Liver (tissue), 9 donors: Measurements from ENCODE around the gene KRTAP16-1. TPM values are rescaled to one million over a fixed set of nuclear protein-coding genes. Genes with fewer than 3 reads are reported as not detected.
"Not testable (repeated sequence)": the region's sequence is repeated elsewhere in the genome, so short reads cannot be mapped to it uniquely, and the experiment has no call there.

Experiments
- DNase-seq: peaks from one replicate; pipeline ENCODE4 v3.0.0-alpha.2; 2017; ENCODE audit warnings: low spot score
- H3K27ac ChIP-seq, 2 donors: one replicate each; pipeline ENCODE4 v1.7.0; 2013; ENCODE audit warnings: inconsistent platforms in 2 of 2, low read length in 2 of 2, control low read depth in 1 of 2, low read depth in 1 of 2, mild to moderate bottlenecking in 1 of 2
- H3K27me3 ChIP-seq, 4 donors: one replicate each; pipeline versions ENCODE4 v1.6.1 to v1.7.0; 2013; ENCODE audit warnings: low read length in 3 of 4, inconsistent platforms in 1 of 4, mild to moderate bottlenecking in 1 of 4, moderate library complexity in 1 of 4; ENCODE audit not compliant: control insufficient read depth in 4 of 4, insufficient read depth in 4 of 4
- H3K36me3 ChIP-seq, 4 donors: one replicate each; pipeline versions ENCODE4 v1.6.1 to v1.7.0; 2013; ENCODE audit warnings: low read length in 3 of 4, mild to moderate bottlenecking in 3 of 4, low read depth in 1 of 4, moderate library complexity in 1 of 4; ENCODE audit not compliant: control insufficient read depth in 4 of 4, insufficient read depth in 3 of 4
- H3K4me1 ChIP-seq, 4 donors: one replicate each; pipeline versions ENCODE4 v1.6.1 to v1.7.0; 2013; ENCODE audit warnings: low read length in 3 of 4, mild to moderate bottlenecking in 3 of 4, moderate library complexity in 1 of 4; ENCODE audit not compliant: control insufficient read depth in 4 of 4, insufficient read depth in 4 of 4
- H3K4me3 ChIP-seq, 3 donors: one replicate each; pipeline versions ENCODE4 v1.6.1 to v1.7.0; 2013; ENCODE audit warnings: low read length in 3 of 3, control low read depth in 1 of 3, low read depth in 1 of 3, mild to moderate bottlenecking in 1 of 3
- H3K9ac ChIP-seq, 2 donors: one replicate each; pipeline ENCODE4 v1.7.0; 2013; ENCODE audit warnings: low read length in 2 of 2, mild to moderate bottlenecking in 2 of 2, moderate library complexity in 2 of 2, control low read depth in 1 of 2, low read depth in 1 of 2
- H3K9me3 ChIP-seq, 4 donors: one replicate each; pipeline versions ENCODE4 v1.6.1 to v1.7.0; 2013; ENCODE audit warnings: low read length in 3 of 4; ENCODE audit not compliant: control insufficient read depth in 4 of 4
- ATF3 ChIP-seq: IDR thresholded peaks from 2 replicates; pipeline ENCODE4 v1.6.1; 2016; ENCODE audit warnings: antibody characterized with exemption
- FOXA2 ChIP-seq: IDR thresholded peaks from 2 replicates; pipeline ENCODE4 v1.6.1; 2016; ENCODE audit warnings: antibody characterized with exemption
- HNF4G ChIP-seq: IDR thresholded peaks from 2 replicates; pipeline ENCODE4 v1.6.1; 2016; ENCODE audit warnings: antibody characterized with exemption
- MAX ChIP-seq: IDR thresholded peaks from 2 replicates; pipeline ENCODE4 v1.6.1; 2016; ENCODE audit warnings: antibody characterized with exemption
- REST ChIP-seq: IDR thresholded peaks from 2 replicates; pipeline ENCODE4 v1.6.1; 2016; ENCODE audit warnings: antibody characterized with exemption, mild to moderate bottlenecking
- RXRA ChIP-seq, 2 donors: IDR thresholded peaks; 2 replicates each; pipeline ENCODE4 v1.6.1; 2017 to 2018; ENCODE audit warnings: antibody characterized with exemption in 2 of 2, mild to moderate bottlenecking in 1 of 2
- WGBS: extraction: QIAGEN DNeasy Blood & Tissue Kit; methylation state at CpG from one replicate; pipeline ENCODE4 v1.1.7; 2013; 5-methylcytosine and 5-hydroxymethylcytosine counted together
- polyA plus RNA-seq, 2 donors: library from polyadenylated mRNA; stranded (reverse) in 1 of 2; unstranded in 1 of 2; fragments of 200-250 nt in 1 of 2; fragments of >200 nt in 1 of 2; fragmentation: Nextera tagmentation in 1 of 2; extraction: Ambion mirVana in 1 of 2; gene quantifications; one replicate each; pipeline versions ENCODE4 v1.2.1 to v1.2.3, GENCODE V29; 2013 to 2015
- total RNA-seq, 2 donors: library from RNA; depleted of rRNA; stranded (reverse); fragments of >200 nt; gene quantifications; one replicate each; pipeline ENCODE4 v1.2.3, GENCODE V29; 2014
- donor health status: healthy.
- donor health status: healthy.
- donor health status: healthy.
- donor health status: healthy.
- donor health status: healthy.

Gene KRTAP16-1
- total and polyA plus RNA-seq, 4 donors: not detected

GRCh38 chr17:41352597-41353366 is 43.7 kb upstream of the KRTAP16-1 start:
- TF ChIP-seq HNF4G (no peak), REST (peak; percentile 79)
- Histone ChIP-seq H3K27ac (no peak overlapping the region), H3K9ac (no peak overlapping the region), H3K4me3 (no peak overlapping the region), H3K4me1 (no peaks in the 10 kb centered on the region), H3K9me3 (peaks cover 0 to 3% (median 0%) of the 10 kb centered on the region in 4 donors), H3K27me3 (peaks cover 0 to 10% (median 0%) of the 10 kb centered on the region in 4 donors), H3K36me3 (no peaks in the 10 kb centered on the region)
- 74% methylated on average over 7 of the region's 7 CpGs for WGBS
- DNase-seq: no peak

GRCh38 chr17:41351177-41351576 is 42.1 kb upstream of the KRTAP16-1 start:
- H3K9me3 ChIP-seq: no peaks in the 10 kb centered on the region
- no peak overlapping the region for H3K4me3 ChIP-seq
- no peak overlapping the region for H3K9ac ChIP-seq
- H3K36me3 ChIP-seq: no peaks in the 10 kb centered on the region
- TF ChIP-seq FOXA2 (no peak), MAX (no peak), ATF3 (no peak), HNF4G (no peak), RXRA (IDR thresholded peaks at IDR 0.05) (no peak)
- no peak for DNase-seq
- no peak overlapping the region for H3K27ac ChIP-seq
- H3K27me3 ChIP-seq: peaks cover 0 to 7% (median 0%) of the 10 kb centered on the region in 4 donors
- WGBS: 83% methylated on average over 2 of the region's 2 CpGs
- H3K4me1 ChIP-seq: no peaks in the 10 kb centered on the region

- WGBS: 89% methylated on average over 16 of the region's 16 CpGs
- DNase-seq, H3K9me3 ChIP-seq, H3K27ac ChIP-seq, H3K27me3 ChIP-seq, H3K9ac ChIP-seq, H3K4me1 ChIP-seq, H3K4me3 ChIP-seq, H3K36me3 ChIP-seq: not testable (repeated sequence)
Measured at GRCh38 chr17:41350381-41350878, 41.3 kb upstream of the KRTAP16-1 start, which contains the start of gene KRT33A. KRT33A (minus strand) TSS chr17:41350828; CDS start chr17:41350767, 61 bp downstream.
